ENCODE data around the gene C19orf53.
"Not testable (repeated sequence)": the region's sequence is repeated elsewhere in the genome, so short reads cannot be mapped to it uniquely, and the experiment has no call there.

Gene C19orf53

DNA sequence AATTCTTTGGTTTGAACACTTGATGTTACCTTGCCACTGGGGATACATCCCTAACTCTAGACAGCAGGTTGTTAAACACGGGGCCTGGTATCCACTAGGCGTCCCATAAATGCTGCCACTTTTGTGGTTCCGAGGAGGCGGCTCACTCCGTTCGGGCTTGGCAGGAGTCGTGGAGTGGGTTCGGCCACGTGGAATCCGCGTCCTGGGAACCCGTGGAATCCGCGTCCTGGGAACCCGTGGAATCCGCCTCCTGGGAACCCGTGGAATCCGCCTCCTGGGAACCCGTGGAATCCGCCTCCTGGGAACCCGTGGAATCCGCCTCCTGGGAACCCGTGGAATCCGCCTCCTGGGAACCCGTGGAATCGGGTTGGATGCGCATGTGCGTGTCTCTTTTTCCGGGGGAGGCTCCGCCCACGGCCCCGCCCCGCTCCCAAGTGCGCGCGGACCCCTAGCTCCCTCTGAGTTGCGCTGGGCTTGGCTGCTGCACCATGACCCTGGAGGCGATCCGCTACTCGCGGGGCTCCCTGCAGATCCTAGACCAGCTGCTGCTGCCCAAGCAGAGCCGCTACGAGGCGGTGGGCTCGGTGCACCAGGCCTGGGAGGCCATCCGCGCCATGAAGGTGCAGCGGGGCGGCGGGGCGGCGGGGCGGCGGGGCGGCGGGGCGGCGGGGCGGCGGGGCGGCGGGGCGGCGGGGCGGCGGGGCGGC, 10.0 kb upstream of the C19orf53 start, which contains the start of gene MRI1:
TSS of gene MRI1 (plus strand) at position 422 of the 707 bp plus-strand sequence. CDS start at position 489, 67 bp downstream.
- ATAC-seq = peak; percentile 69 to 81

DNA sequence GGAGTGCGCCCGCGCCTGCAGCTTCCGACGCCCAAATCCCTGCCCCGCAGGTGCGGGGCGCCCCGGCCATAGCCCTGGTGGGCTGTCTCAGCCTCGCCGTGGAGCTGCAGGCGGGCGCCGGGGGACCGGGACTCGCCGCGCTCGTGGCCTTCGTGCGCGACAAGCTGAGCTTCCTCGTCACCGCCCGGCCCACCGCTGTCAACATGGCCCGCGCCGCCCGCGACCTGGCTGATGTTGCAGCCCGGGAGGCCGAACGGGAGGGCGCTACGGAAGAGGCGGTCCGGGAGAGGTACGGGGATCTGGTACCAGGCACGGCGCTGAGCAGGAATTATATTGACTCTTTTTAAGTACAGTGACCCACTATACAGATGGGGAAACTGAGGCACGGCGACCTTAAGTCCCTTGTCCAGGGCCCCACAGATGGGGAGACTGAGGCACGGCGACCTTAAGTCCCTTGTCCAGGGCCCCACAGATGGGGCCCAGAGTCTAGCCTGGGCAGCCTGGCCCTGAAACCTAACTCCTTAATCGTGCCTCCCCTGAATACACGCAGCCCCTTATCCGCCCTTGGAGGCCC, 9.3 kb upstream of the C19orf53 start:
- ATAC-seq = peak; percentile 49 to 67

DNA sequence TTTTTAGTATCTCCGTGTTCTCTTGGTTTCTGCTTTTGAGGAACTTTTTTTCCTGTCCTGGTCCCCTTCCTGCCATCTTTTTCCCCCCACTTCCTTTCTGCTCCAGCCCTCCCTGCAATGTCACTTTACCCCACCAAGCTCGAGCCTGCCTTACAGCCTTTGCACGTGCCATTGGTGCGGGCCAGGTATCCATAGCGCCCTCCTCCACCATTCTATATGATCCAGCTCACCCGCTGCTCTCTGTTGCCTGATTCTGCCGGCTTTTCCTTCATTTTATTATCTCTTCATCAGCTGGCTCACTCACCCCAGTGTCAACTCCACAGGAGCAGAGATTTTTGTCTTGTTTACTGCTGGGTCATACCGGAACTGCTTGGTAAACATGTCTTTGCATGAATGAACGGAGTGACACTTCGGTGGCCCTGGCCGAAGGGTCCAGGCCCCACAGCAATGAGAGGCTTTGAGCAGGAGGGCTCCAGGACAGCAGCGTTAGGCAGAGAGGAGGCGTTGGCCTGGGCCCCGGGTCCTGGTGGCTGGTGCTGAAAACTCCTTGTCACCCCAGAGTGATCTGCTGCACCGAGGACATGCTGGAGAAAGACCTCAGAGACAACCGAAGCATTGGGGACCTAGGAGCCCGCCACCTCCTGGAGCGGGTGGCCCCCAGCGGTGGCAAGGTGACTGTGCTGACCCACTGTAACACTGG, 8.7 kb upstream of the C19orf53 start:
- no peak for ATAC-seq

DNA sequence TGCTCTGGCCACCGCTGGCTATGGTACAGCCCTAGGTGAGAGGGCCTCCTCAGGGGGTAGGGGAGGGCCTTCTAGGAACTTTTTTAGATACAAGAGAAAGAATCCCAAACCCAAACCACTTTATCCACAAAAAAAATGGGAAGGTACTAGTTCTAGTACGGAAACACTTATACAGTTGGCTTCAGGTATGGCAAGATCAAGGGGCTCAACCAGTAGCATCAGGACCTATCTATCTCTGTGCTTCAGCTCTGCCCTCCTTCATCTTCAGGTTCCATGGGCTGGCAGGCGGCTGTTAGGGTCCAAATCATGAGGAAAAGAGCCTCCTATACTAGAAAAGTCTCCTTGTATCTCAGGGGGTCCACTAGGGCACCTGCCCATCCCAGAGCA, 8.2 kb upstream of the C19orf53 start:
- ATAC-seq = no peak

DNA sequence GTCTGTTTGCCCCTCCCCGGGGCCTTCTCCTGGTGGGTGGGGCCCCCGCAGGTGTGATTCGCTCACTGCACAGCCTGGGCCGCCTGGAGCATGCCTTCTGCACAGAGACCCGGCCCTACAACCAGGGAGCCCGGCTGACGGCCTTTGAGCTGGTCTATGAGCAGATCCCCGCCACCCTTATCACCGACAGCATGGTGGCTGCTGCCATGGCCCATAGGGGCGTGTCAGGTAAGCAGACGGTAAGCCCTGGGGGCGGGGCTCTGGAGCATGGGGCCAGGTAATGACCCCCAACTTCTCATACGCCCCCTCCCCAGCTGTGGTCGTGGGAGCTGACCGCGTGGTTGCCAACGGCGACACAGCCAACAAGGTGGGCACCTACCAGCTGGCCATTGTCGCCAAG, 5.7 kb upstream of the C19orf53 start:
- ATAC-seq = no peak

DNA sequence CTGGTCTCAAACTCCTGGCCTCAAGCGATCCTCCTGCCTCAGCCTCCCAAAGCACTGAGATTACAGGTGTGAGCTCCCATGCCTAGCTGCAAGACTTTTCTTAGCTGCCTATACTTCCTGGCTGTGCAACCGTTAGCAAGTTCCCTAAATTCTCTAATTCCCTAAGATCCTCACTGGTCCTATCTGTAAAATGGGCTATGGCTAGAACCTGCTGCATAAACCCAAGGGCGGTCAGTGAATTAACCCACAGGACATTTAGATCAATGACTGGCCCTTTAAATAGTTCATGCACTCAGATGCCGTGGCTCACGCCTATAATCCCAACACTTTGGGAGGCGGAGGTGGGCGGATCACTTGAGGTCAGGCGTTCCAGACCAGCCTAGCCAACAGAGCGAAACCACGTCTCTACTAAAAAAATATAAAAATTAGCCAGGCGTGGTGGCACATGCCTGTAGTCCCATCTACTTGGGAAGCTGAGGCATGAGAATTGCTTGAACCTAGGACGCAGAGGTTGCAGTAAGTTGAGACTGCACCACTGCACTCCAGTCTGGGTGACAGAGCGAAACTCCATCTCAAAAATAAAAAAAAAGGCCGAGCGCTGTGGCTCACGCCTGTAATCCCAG, 4.1 kb upstream of the C19orf53 start:
- ATAC-seq = no peak

DNA sequence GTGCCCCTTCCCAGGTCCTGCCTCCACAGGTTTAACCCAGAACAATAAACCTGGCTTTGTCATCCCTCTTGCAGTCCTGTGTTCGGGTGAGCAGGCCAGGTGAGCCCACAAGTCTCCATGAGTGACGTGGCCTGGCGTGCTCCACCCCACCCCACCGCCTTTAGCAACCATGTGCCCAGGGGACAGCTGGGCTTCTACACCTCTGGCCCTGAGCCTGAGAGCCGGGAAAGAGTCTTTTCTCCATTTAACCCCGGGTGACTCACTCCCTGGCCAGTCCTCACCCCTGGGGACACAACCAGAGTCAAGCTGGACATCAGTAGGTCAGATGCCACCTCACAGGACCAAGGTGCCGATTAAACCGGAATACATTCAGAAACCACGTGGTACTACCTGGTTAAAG, 4.1 kb downstream of the C19orf53 start:
- ATAC-seq = no peak

DNA sequence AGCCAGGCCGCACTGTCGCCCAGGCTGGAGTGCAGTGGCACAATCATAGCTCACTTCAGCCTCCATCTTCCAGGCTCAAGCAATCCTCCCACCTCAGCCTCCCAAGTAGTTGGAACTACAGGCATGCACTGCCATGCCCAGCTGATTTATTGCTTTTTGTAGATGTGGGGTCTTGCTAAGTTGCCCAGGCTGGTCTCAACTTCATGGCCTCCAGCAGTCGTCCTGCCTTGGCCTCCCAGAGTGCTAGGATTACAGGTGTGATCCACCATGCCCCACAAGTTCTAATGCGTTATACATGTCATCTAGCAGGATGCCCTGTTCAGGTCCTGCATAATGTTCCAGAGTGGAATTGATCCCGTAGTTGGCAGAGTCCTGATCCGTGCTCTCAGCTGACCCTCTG, 4.6 kb downstream of the C19orf53 start:
- ATAC-seq = no peak

DNA sequence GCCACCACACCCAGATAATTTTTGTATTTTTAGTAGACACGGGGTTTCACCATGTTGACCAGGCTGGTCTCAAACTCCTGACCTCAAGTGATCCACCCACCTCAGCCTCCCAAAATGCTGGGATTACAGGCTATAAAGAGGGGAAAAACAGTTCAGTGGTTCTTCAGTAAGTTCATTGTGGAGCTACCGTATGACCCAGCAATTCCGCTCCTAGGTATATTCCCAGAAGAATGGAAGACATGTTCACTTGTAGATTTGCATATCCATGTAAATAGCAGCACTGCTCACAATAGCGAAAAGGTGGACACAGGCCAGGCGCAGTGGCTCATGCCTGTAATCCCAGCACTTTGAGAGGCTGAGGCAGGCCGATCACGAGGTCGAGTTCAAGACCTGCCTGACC, 5.5 kb downstream of the C19orf53 start:
- ATAC-seq = not testable (repeated sequence)

DNA sequence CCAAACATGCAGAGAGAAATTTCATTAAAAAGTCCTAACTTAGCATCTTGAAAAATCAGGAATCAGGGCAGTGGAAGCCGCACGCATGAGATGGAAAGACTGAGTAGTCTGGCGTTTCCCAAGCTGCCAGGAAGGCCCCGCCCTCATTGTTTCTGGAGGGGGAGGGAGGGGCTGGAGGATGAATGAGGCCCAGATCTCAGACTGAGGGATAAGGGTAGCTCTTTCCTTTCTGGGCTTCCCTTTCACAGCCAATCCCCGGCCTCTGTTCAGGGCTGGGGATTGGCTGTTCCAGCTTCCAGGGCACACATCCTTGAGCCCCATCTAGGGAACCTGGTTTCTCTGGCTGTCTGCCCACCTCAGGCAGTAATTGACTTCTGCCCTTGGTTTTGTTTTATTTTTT, 7.3 kb downstream of the C19orf53 start:
- ATAC-seq = no peak

DNA sequence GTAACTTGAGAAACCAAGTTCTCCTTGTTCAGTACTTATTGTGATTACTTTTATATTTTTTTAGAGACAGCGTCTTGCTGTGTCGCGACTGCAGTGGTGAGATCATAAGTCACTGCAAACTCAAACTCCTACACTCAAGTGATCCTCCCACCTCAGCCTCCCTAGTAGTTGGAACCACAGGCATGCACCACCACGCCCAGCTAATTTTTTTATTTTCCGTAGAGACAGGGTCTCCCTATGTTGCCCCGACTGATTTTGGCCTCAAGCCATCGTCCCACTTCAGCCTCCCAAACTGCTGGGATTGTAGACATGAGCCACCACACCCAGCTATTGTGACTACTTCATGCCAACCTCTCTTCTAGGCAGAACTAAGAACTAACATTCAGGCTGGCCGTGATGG, 8.3 kb downstream of the C19orf53 start:
- ATAC-seq = no peak

DNA sequence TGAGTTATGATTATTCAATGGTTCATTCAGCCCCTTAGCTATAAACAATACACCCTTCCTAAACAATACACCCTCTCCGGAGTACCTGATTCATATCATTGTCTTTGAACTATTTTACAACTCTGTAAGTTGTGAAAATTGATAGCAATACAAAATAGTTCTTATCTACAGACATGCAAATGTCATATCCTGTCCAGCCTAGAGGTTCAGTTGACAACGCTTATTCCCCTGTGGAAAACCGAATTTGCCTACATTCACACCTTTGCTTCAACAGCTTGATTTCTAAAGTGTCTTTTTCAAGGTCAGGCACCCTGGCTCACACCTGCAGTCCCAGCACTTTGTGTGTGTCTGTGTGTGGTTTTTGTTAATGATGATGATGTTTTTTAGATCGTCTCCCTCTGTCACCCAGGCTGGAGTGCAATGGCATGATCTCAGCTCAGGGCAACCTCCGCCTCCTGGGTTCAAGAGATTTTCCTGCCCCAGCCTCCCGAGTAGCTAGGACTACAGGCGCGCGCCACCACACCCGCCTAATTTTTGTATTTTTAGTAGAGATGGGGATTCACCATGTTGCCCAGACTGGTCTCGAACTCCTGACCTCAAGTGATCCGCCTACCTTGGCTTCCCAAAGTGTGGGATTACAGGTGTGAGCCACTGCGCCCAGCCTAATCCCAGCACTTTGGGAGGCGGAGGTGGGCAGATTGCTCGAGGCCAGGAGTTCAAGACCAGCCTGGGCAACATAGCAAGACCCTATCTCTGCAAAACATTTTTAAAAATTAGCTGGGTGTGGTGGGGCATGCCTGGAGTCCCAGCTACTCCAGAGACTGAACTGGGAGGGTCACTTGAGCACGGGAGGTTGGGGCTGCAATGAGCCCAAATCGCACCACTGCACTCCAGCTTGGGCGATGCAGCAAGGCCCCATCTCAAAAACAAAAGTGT, 9.6 kb downstream of the C19orf53 start:
- ATAC-seq = no peak

DNA sequence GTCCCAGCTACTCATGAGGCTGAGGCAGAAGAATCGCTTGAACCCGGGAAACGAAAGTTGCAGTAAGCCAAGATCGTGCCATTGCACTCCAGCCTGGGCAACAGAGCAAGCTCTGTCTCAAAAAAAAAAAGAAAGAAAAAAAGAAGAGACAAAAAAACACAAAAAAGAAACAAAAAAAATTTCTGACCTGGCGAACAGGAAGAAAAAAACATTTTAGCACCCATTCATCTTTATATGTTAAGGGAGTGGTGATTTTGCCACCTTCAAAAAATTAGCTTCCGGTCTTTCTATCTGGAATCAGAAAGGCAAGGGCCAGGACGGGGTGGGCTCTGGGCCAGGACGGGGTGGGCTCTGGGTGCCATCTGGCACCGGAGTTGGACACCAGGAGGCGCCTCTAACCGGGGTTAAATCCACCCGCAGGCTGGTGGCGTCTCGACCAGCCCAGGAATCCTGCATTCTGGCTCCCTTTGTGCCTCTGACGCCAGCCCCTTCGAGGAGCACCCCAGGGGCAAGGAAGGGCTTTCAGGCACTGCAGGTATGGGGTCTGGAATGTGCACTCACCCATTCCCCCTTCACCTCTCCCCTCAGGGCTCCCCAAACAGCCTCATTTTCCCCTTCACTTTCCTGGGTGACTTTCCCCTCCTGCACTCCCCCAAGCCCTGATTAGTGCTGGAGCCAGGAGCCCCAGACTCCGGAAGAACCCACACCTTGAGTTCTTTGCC, 10.6 kb downstream of the C19orf53 start:
- ATAC-seq = peak; percentile 79 to 82

DNA sequence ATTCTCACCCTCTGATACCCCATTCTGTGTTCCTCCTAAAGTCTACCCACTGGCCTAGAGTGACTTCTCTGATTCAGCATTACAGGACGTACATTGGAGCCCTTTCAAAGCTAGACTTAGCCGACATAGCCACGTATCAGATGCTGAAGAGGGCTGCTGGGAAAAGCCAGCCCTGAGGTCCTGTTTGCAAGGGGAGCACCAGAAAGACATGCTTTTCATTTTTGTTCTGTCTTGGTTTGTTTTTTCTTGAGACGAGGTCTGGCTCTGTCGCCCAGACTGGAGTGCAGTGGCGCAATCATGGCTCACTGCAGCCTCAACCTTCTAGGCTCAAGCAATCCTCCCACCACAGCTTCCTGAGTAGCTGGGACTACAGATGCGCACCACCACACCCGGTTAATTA, 14.7 kb downstream of the C19orf53 start:
- ATAC-seq = no peak

DNA sequence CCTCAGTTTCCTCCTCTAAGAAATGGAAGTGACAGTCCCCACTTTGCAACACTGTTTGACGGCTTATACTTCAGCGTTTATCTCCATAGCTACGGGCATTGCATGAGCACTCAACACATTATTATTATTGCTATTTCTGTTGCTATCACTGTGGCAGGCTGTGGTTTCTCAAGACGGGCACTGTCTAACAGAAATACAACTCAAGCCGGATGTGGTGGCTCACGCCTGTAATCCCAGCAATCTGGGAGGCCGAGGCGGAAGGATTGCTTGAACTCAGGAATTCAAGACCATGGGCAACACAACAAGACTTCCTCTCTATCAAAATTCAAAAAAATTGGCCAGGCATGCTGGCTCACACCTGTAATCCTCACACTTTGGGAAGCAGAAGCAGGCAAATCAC, 16.1 kb downstream of the C19orf53 start:
- ATAC-seq = no peak

DNA sequence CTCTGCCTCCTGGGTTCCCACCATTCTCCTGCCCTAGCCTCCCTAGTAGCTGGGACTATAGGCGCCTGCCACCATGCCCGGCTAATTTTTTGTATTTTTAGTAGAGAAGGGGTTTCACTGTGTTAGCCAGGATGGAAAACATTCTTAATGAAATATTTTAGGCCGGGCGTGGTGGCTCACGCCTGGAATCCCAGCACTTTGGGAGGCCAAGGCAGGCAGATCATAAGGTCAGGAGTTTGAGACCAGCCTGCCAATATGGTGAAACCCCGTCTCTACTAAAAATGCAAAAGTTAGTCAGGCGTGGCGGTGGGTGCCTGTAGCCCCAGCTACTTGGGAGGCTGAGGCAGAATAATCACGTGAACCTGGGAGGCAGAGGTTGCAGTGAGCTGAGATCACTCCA, 19.1 kb downstream of the C19orf53 start:
- ATAC-seq = not testable (repeated sequence)

DNA sequence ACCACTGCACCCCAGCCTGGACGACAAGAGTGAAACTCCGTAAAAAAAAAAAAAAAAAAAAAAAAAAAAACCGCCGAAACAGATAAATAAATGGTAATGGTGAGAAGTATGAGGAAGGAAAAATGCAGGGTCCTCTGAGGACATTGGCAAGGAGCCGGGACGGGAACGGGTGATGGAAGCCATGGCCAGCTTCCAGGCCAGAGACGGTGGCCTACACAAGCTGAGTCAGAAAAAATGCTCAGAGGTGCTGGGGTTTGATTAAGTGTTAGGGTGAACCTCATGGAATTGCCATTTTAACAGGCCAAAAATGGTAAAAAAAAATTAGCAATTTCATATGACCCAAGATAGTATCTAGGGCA, 20.1 kb downstream of the C19orf53 start:
- ATAC-seq = no peak

DNA sequence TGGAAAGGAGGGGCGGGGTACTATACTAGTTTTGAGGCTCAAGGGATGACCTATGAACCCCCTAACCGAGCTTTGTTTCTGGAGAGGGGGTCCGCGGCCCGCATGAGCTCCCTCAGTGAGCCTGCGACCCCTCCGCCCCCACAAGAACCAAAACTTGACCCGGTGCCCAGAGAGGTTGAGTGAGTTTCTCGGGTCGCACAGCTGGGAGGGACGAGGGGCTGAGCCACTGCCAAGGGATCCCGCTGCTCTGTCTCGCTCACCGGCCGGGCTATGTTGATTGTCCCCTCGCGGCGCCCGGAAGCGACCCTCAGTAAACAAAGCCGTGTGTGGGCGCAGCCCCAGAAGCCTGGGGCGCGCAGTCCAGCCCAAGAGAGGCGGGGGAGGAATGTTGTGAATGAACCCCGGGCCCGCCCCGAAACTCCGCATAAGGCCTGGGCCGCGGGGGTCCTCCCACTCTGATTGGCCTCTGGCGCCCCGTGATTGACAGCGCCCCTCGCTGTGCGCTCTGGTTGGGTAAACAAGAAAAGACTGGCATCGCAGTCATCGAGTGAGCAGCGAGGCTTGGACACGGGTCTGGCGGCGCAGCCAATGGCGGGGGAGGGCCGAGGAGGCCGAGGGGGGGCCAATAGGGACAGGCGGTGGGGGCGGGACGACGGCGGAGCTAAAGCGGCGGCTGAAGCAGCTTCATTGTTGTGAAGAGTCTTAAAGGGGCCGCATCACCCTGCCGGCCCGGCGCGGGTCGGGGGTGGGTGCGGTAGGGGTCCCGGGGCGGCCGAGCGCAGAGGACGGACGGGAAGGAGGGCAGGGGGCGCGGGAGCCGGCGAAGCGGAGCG, 20.7 kb downstream of the C19orf53 start, which contains the start of gene ZSWIM4:
TSS of gene ZSWIM4 (plus strand) at position 687 of the 833 bp plus-strand sequence. CDS start 206 bp downstream, outside the sequence.
- ATAC-seq = peak; percentile 99 to 100

DNA sequence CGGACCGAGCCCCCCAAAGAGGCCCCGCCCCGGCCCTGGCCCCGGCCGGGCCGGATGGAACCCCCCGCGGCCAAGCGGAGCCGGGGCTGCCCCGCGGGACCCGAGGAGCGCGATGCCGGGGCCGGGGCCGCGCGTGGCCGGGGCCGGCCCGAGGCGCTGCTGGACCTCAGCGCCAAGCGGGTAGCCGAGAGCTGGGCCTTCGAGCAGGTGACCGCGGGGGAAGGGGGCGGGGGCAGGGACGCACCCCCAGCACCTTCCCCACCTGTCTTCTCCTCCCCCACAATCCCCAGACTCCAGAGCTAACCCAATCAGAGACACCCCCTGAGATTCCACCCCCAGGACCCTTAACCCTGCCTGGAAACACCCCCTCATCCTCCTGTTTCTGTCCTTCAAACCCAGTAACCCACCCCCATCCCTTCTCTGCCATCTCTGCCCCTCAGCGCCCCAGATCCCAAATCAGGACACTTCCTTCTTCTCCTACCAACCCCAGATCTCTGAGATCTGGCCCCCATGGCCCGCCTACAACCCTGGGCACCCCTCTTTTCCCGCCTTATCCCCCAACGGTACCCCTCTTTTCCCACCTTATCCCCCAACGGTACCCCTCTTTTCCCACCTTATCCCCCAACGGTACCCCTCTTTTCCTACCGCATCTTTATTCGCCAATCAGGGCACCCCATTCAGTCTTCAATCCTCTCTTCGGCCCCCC, 21.5 kb downstream of the C19orf53 start:
- peak; percentile 5 to 18 for ATAC-seq

Measured in activated CD4-positive, CD25-positive, alpha-beta regulatory T cell treated with anti-CD3 and anti-CD28 coated beads, Interleukin-2, amount 50 U/mL, for 24 hours (primary cell).